SK-N-SH (cell line): ENCODE results near the gene IRF1. TPM values are rescaled to one million over a fixed set of nuclear protein-coding genes. Genes with fewer than 3 reads are reported as not detected.

Source experiments
- CTCF ChIA-PET: fragments of 300-600, 350-600 bp; formaldehyde crosslinking; extraction: SDS; loops from one replicate; lab custom pipeline; 2021; lab: Yijun Ruan, JAX
- POLR2A ChIA-PET: fragments of 350-600 bp; sonication (Branson Sonifier 250); formaldehyde crosslinking; extraction: SDS; loops from one replicate; lab custom pipeline; 2020; ENCODE audit warnings: antibody characterized with exemption, inconsistent platforms; lab: Yijun Ruan, JAX
- DNase-seq: peaks from one replicate; pipeline ENCODE4 v3.0.0; 2012
- H2AFZ ChIP-seq: fragments of 200-600 bp; sonication (generic); 2 replicates; pipeline ENCODE4 v1.8.1; 2016; ENCODE audit warnings: antibody characterized with exemption, mild to moderate bottlenecking, low read depth
- H3F3A ChIP-seq: fragments of 200-600 bp; sonication (generic); replicated peaks from 2 replicates; pipeline ENCODE3; 2016; ENCODE audit warnings: antibody characterized with exemption, mild to moderate bottlenecking; ENCODE audit not compliant: insufficient read depth
- H3K27ac ChIP-seq, 2 experiments: fragments of 200-500 bp in 1 of 2; fragments of 200-600 bp in 1 of 2; sonication (Bioruptor generic) in 1 of 2; sonication (generic), shearing (Covaris generic) in 1 of 2; 2 replicates each; pipeline versions ENCODE4 v1.5.1 to v1.6.1; 2014 to 2016; ENCODE audit warnings: low read depth in 2 of 2, inconsistent platforms in 1 of 2, low read length in 1 of 2, mild to moderate bottlenecking in 1 of 2, mixed read lengths in 1 of 2
- H3K27me3 ChIP-seq: fragments of 200-600 bp; sonication (generic), shearing (Covaris generic); 2 replicates; pipeline ENCODE4 v1.6.1; 2016; ENCODE audit warnings: mixed run types; ENCODE audit not compliant: insufficient read depth
- H3K36me3 ChIP-seq, 2 experiments: fragments of 200-500 bp in 1 of 2; fragments of 200-600 bp in 1 of 2; sonication (Bioruptor generic) in 1 of 2; sonication (generic) in 1 of 2; replicated peaks in 1 of 2; 2 replicates each; pipeline versions ENCODE3 to v1.5.1; 2014 to 2016; ENCODE audit warnings: low read length in 1 of 2, mild to moderate bottlenecking in 1 of 2; ENCODE audit not compliant: insufficient read depth in 2 of 2, control insufficient read depth in 1 of 2
- H3K4me1 ChIP-seq, 2 experiments: fragments of 200-500 bp in 1 of 2; fragments of 200-600 bp in 1 of 2; sonication (Bioruptor generic) in 1 of 2; sonication (generic), shearing (Covaris generic) in 1 of 2; 2 replicates each; pipeline versions ENCODE4 v1.5.1 to v1.6.1; 2014 to 2016; ENCODE audit warnings: low read depth in 1 of 2, low read length in 1 of 2, mixed run types in 1 of 2; ENCODE audit not compliant: insufficient read depth in 2 of 2, control insufficient read depth in 1 of 2
- H3K4me2 ChIP-seq: fragments of 200-600 bp; sonication (generic), shearing (Covaris generic); 2 replicates; pipeline ENCODE4 v1.6.1; 2017; ENCODE audit warnings: mixed run types
- H3K4me3 ChIP-seq, 2 experiments: fragments of 200-500 bp in 1 of 2; fragments of 200-600 bp in 1 of 2; sonication (Bioruptor generic) in 1 of 2; sonication (generic), shearing (Covaris generic) in 1 of 2; 2 replicates each; pipeline versions ENCODE4 v1.5.1 to v1.8.1; 2014 to 2016; ENCODE audit warnings: low read depth in 2 of 2, inconsistent platforms in 1 of 2, low read length in 1 of 2, mild to moderate bottlenecking in 1 of 2, mixed read lengths in 1 of 2, moderate library complexity in 1 of 2
- H3K79me2 ChIP-seq: fragments of 200-600 bp; sonication (generic); 2 replicates; pipeline ENCODE4 v1.8.1; 2017; ENCODE audit warnings: mild to moderate bottlenecking; ENCODE audit not compliant: insufficient read depth
- H3K9ac ChIP-seq: fragments of 200-600 bp; sonication (generic); 2 replicates; pipeline ENCODE4 v1.6.1; 2017; ENCODE audit warnings: mixed run types
- H3K9me2 ChIP-seq: fragments of 200-600 bp; sonication (generic); 2 replicates; pipeline ENCODE4 v1.6.1; 2017; ENCODE audit warnings: mixed run types
- H3K9me3 ChIP-seq: fragments of 200-600 bp; sonication (generic); 2 replicates; pipeline ENCODE4 v1.6.1; 2017; ENCODE audit warnings: mixed run types, mild to moderate bottlenecking, moderate library complexity
- H4K20me1 ChIP-seq: fragments of 200-600 bp; sonication (generic); 2 replicates; pipeline ENCODE4 v1.6.1; 2017; ENCODE audit warnings: mild to moderate bottlenecking, mixed run types; ENCODE audit not compliant: insufficient read depth
- CTCF ChIP-seq: fragments of 200-600 bp; sonication (generic); IDR thresholded peaks from 2 replicates; pipeline ENCODE4 v1.6.1; 2017; ENCODE audit warnings: antibody characterized with exemption, mild to moderate bottlenecking, moderate library complexity
- ELF1 ChIP-seq: IDR thresholded peaks from 2 replicates; pipeline ENCODE4 v1.4.0; 2012
- FOSL2 ChIP-seq: IDR thresholded peaks from 2 replicates; pipeline ENCODE4 v1.4.0; 2012; ENCODE audit warnings: low read depth, mild to moderate bottlenecking, moderate library complexity, borderline replicate concordance
- FOXJ3 ChIP-seq: sonication (generic); formaldehyde crosslinking; IDR thresholded peaks from 2 replicates; pipeline ENCODE4 v1.5.1; 2020; ENCODE audit warnings: mild to moderate bottlenecking, missing genetic modification reagents
- FOXM1 ChIP-seq: IDR thresholded peaks from 2 replicates; pipeline ENCODE4 v1.4.0; 2012; ENCODE audit warnings: low read depth, mild to moderate bottlenecking
- IRF3 ChIP-seq: fragments of 150-350 bp; IDR thresholded peaks from 2 replicates; pipeline ENCODE4 v1.6.1; 2016; ENCODE audit warnings: mild to moderate bottlenecking, low read depth, low read length
- MEF2A ChIP-seq: IDR thresholded peaks from 2 replicates; pipeline ENCODE4 v1.4.0; 2012; ENCODE audit warnings: low read depth, borderline replicate concordance
- MXI1 ChIP-seq: IDR thresholded peaks from 2 replicates; pipeline ENCODE4 v1.6.1; 2012; ENCODE audit warnings: mild to moderate bottlenecking, low read depth, low read length, improper control_type of control experiment
- NFIC ChIP-seq: IDR thresholded peaks from 2 replicates; pipeline ENCODE4 v1.4.0; 2012; ENCODE audit warnings: borderline replicate concordance
- NRF1 ChIP-seq: IDR thresholded peaks from 2 replicates; pipeline ENCODE4 v1.6.1; 2012; ENCODE audit warnings: low read depth, mild to moderate bottlenecking, low read length
- PBX3 ChIP-seq: IDR thresholded peaks from 2 replicates; pipeline ENCODE4; 2012
- POLR2AphosphoS5 ChIP-seq: IDR thresholded peaks from 2 replicates; pipeline ENCODE4 v1.6.1; 2012; ENCODE audit warnings: low read depth, low read length
- RFX5 ChIP-seq: IDR thresholded peaks from 2 replicates; pipeline ENCODE4 v1.6.1; 2012; ENCODE audit warnings: mild to moderate bottlenecking, improper control_type of control experiment, low read length
- RXRA ChIP-seq: IDR thresholded peaks from 2 replicates; pipeline ENCODE4 v1.4.0; 2012; ENCODE audit warnings: low read depth, mild to moderate bottlenecking, borderline replicate concordance
- SIN3A ChIP-seq: IDR thresholded peaks from 2 replicates; pipeline ENCODE4 v1.6.1; 2012; ENCODE audit warnings: low read depth, mild to moderate bottlenecking, low read length, moderate library complexity, borderline replicate concordance
- SMC3 ChIP-seq: IDR thresholded peaks from 2 replicates; pipeline ENCODE4 v1.6.1; 2012; ENCODE audit warnings: low read depth, low read length, improper control_type of control experiment
- TAF1 ChIP-seq: IDR thresholded peaks from 2 replicates; pipeline ENCODE4 v1.6.1; 2012; ENCODE audit warnings: low read depth, mild to moderate bottlenecking, low read length, moderate library complexity, borderline replicate concordance
- TCF12 ChIP-seq: IDR thresholded peaks from 2 replicates; pipeline ENCODE4 v1.4.0; 2012
- USF1 ChIP-seq: IDR thresholded peaks from 2 replicates; pipeline ENCODE4 v1.4.0; 2012; ENCODE audit warnings: low read depth, borderline replicate concordance
- WGBS: methylation state at CpG from one replicate; pipeline ENCODE4 v1.1.6; 2017; ENCODE audit warnings: low lambda C conversion rate; 5-methylcytosine and 5-hydroxymethylcytosine counted together
- polyA plus RNA-seq, 3 experiments: library from polyadenylated mRNA; depleted of rRNA; stranded (reverse); fragments of >200 nt; gene quantifications; 2 replicates each; pipeline ENCODE4 v1.2.3, GENCODE V29; 2012

IRF1 gene
- polyA plus RNA-seq, 1 of the 3 experiments (the other 2 are of a cell fraction) = 15.2 TPM

- TF ChIP-seq FOSL2 (no peak), NRF1 (no peak), TAF1 (no peak)
- WGBS = 76% methylated on average over 1 of the region's 2 CpGs
- Histone ChIP-seq H3K4me3 (no peak overlapping the region), H2AFZ (no peak overlapping the region), H3F3A (no peaks in the 10 kb centered on the region), H3K27me3 (no peaks in the 10 kb centered on the region; the same call in 1 of the 2 replicates), H3K9ac (no peak overlapping the region), H4K20me1 (no peaks in the 10 kb centered on the region), H3K9me2 (no peaks in the 10 kb centered on the region), H3K36me3 (no peaks in the 10 kb centered on the region), H3K79me2 (no peaks in the 10 kb centered on the region), H3K4me1 (peaks cover 0 to 3% of the 10 kb centered on the region in 2 experiments; a peak in 1 of 4 replicates), H3K4me2 (no peak overlapping the region), H3K9me3 (no peaks in the 10 kb centered on the region), H3K27ac (no peak overlapping the region)
- no peak for DNase-seq
- ChIA-PET CTCF (interaction anchor here (1.1 to 5.1 kb wide), 16 partner anchors 10 to 301 kb away, joined by 3 to 88 read pairs (median 16); partner anchors contain the start of genes CCNI2, SHROOM1 and SOWAHA), POLR2A (no interaction called here)
Measured at GRCh38 chr5:132528021-132528420, 37.4 kb upstream of the IRF1 start.

- Histone ChIP-seq H3F3A (no peaks in the 10 kb centered on the region), H3K27ac (no peak overlapping the region), H3K4me1 (peaks cover 0 to 3% of the 10 kb centered on the region in 2 experiments; a peak in 1 of 4 replicates), H3K36me3 (no peaks in the 10 kb centered on the region), H4K20me1 (no peaks in the 10 kb centered on the region), H3K4me2 (0 out of 2 replicates have a peak overlapping the region, but pooled peaks have one; percentile 63), H3K4me3 (peak overlapping the region in 1 of 2 experiments; percentile 43; a peak in 1 of 4 replicates), H3K79me2 (no peaks in the 10 kb centered on the region), H2AFZ (no peak overlapping the region), H3K9ac (no peak overlapping the region), H3K27me3 (no peaks in the 10 kb centered on the region; the same call in 1 of the 2 replicates), H3K9me3 (no peaks in the 10 kb centered on the region), H3K9me2 (no peaks in the 10 kb centered on the region)
- ChIA-PET CTCF (interaction anchor here (0.6 to 5.1 kb wide), 67 partner anchors 11 to 385 kb away, joined by 3 to 88 read pairs (median 4); partner anchors contain the start of genes CCNI2, KIF3A, RAD50 and SHROOM1), POLR2A (no interaction called here)
- DNase-seq = no peak
- WGBS = 62% methylated on average over 8 of the region's 8 CpGs
- TF ChIP-seq IRF3 = no peak
- no peak for TF ChIP-seq SMC3
- TF ChIP-seq SIN3A = no peak
- no peak for TF ChIP-seq MXI1
- TF ChIP-seq ELF1 = no peak
- no peak for TF ChIP-seq NFIC
- no peak for TF ChIP-seq MEF2A
- no peak for TF ChIP-seq RXRA
- TF ChIP-seq CTCF = no peak
- no peak for TF ChIP-seq FOXM1
- TF ChIP-seq FOSL2 = no peak
- no peak for TF ChIP-seq FOXJ3 (CRISPR knock-in tag)
- no peak for TF ChIP-seq USF1
- no peak for TF ChIP-seq PBX3
- no peak for TF ChIP-seq RFX5
- TF ChIP-seq TCF12 = no peak
- no peak for TF ChIP-seq POLR2AphosphoS5
Measured at GRCh38 chr5:132526974-132527564, 36.5 kb upstream of the IRF1 start.
